T-helper 2 cell (primary cell): ENCODE measurements around the gene SRSF1.
"Not testable (repeated sequence)": the region's sequence is repeated elsewhere in the genome, so short reads cannot be mapped to it uniquely, and the experiment has no call there.

Source experiments
- DNase-seq, 5 experiments: peaks; one replicate each; pipeline versions ENCODE4 v3.0.0 to v3.0.0-alpha.2; 2012 to 2022

The SRSF1 gene

GRCh38 chr17:57963149-57963511 lies 43.9 kb downstream of the SRSF1 start:
- no peak for DNase-seq

GRCh38 chr17:57962279-57963148 lies 44.5 kb downstream of the SRSF1 start:
- DNase-seq: no peak

DNA sequence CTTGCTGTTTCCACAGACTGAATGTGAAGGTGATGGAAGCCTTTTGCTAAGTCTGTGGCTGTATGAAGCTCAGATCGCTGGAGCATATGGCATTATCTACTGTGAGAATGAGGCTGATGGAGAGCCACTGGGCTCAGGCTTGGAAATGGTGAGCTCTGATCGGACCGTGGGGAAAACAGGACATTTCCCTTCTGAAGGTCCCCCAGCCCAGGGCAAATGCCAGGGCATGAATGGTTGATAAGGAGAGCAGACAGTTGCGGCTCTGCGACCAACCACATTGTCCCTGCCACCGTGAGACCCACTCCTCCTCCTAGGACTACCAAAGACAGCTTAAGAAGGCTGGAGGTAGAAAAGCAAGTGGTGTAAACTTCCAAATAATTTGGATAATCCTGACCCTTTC lies 47.1 kb downstream of the SRSF1 start:
- DNase-seq: no peak

DNA sequence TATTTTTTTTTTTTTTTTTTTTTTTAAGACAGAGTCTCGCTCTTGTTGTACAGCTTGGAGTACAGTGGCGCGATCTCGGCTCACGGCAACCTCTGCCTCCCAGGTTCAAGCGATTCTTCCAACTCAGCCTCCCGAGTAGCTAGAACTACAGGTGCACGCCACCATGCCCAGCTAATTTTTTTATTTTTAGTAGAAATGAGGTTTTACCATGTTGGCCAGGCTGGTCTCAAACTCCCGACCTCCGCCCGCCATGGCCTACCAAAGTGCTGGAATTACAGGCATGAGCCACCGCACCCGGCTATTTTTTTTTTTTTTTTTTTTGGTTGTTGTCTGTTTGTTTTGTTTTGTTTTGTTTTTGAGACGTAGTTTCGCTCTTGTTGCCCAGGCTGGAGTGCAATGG lies 48.7 kb downstream of the SRSF1 start:
- DNase-seq: not testable (repeated sequence)

- no peak for DNase-seq
These were observed 49.2 kb downstream of the SRSF1 start for GRCh38 chr17:57957886-57958285.

GRCh38 chr17:57957120-57957850 lies 49.8 kb downstream of the SRSF1 start:
- no peak for DNase-seq

DNA sequence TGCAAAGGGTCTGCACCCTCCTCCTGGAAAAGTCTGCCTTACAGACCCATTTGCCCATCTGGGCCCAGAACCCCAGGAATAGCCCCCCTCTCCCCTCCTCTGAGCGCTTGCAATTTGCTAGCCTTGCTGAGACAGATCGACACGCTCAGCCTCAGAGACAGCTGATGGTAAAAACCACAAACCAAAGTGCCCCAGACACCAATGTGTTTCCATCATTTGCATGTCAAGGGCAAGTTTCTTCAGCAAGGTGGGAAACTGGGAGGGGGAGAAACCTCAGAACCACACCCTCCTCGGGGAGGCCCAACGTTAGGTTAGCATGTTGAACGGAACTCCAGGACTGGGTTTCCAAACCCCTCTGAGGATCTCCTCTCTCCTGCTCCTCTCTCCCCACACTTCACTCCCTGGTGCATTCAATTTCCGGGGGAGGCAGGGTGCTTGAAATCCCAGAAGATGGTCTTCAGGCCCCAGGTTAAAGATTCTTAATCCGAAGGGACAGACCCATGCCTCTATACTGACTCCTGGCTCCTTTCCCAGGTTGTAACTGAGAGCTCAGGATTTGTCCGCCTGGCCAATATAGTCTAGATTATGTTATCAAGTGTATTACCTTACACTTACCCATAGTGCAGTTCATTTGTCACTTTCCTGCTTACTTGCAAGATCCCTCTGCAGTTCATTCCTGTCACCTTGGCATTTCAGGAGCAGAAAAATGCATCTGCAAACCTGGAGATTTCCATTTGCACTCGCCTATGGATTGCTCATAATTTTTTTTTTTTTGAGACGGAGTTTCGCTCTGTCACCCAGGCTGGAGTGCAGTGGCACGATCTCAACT lies 50.5 kb downstream of the SRSF1 start:
- peak in 3 of 5 experiments; percentile 9 to 71 (median 71) for DNase-seq

DNA sequence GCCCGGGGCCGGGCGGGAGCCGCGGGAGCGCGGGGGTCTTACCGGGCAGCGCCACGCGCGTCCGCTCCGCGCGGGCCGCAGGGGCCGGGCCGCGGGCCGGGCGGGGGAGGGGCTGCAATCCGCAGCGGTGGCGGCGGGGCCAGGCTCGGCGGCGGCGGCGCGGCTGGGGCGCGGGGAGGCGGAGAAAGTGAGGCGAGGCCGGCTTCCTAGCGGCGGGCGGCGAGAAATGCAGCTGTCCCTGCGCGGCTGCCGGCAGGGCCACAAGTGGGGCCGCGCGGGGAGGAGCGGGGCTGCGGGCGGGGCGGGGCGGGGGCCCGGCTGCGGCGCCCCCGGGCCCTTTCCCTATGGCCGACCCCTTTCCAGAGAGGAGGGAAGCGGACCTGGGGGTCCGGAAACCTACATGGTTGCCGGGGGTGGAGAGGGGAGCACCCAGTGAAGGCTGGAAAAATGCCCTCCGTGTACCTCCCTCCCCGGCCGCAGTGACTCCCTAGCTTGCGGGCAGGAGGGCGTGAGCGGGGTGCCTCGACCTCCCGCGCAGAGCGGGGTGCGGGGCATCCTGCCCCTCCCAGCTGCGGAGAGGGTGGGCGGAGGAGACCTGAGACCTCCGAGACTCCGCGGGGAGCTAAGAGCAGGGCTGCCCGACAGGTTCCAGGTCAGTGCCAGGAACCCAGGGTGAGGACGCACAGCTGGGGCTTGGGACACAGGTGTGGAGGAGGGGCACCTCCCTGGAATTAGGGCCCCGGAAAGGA lies 51.7 kb downstream of the SRSF1 start, which contains the start of gene CUEDC1:
CUEDC1 (minus strand) TSS at position 230 of the 749 bp plus-strand sequence. CDS start 69,848 bp downstream, outside the sequence.
- DNase-seq: peak; percentile 27 to 60 (median 53)

DNA sequence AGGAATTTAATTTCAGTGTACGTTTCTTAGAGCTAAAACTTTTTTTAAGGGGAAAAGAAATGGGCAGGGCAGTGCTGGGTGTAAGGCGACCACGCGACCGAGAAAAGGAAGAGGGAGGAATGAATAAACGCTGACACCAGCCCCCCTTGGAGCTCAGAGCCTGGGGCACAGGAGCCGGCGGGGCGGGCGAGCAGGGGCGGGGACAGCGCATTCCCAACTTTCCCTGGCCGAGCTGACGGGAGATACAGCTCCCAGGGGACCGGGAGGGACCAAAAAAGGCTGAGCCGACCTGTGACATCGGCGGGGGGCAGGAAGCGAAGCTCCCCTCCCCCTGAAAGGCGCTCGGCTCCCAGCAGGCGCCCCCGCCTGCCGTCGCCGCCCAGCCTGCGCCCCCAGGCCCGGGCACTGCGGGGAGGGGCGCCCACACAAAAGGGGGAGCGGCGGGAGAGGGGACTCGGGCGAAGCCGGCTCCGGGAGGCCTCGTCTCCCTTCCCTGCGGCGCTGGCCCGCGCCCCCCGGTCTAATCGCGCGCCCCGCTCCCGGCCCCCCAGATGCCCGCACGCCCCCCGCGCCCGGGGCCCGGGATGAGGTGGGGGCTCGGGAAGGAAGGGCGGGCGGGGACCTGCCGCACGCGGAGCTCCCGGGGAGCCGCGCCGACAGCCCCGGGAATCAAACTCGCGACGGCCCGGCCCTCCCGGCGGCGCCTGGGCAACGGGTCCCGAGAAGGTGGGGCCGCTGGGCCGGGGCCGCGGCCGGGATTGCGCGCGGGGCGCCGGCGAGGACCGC lies 52.5 kb downstream of the SRSF1 start:
- DNase-seq: no peak

DNA sequence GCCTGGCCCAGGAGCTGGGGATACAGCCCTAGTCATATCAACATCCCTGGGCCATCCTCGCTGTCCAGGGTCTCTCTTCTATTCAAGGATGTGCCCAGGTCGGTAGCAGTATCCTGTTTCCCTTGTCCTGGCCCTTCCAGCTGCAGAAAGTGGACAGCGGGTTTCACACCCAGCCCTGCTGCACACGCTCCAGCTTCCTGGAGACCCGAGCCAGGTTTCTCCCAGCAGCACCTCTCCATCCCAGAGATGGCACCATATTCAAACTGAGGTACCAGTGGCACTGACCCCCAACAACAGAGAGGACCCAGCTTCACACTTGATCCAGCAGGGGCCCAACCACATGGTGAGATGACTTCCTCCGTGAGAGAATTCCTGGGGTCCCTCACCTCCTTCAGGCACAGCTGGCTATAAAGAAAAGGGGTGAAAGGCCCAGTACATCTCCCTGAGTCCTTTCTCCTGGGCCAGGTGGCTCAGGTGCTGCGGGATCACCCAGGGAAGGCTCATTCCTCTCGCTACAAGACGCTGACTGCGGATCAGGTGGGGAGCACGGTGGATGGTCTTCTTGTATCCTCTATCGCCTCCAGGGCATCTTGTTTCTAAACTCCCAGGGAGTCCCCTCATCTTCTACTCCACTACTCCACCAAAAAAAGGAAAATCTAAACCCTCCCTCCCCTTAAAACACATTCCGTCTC lies 53.2 kb downstream of the SRSF1 start:
- no peak for DNase-seq
